GM12878 (cell line): Measurements from ENCODE around the gene FAM120AOS.

Source experiments
- ASH2L ChIP-seq: fragments of 300-600, 200-600 bp; sonication (generic); IDR thresholded peaks from 2 replicates; pipeline ENCODE4 v1.6.1; 2017; ENCODE audit warnings: low read depth, mild to moderate bottlenecking, borderline replicate concordance
- CEBPB ChIP-seq, 2 experiments: fragments of 150-350 bp in 1 of 2; IDR thresholded peaks; 2 replicates each; pipeline ENCODE4 v1.6.1; 2012 to 2014; ENCODE audit warnings: low read depth in 2 of 2, low read length in 2 of 2, borderline replicate concordance in 1 of 2, inconsistent platforms in 1 of 2
- CTCF ChIP-seq, 3 experiments: IDR thresholded peaks in 2 of 3; conservative IDR thresholded peaks in 1 of 3; 2 replicates each; pipeline ENCODE4 v1.5.1; 2011; ENCODE audit warnings: low read depth in 3 of 3, low read length in 3 of 3, mild to moderate bottlenecking in 3 of 3, control low read depth in 2 of 3, moderate library complexity in 2 of 3, inconsistent platforms in 1 of 3, mixed read lengths in 1 of 3; ENCODE audit not compliant: control insufficient read depth in 2 of 3, insufficient read depth in 1 of 3; ENCODE audit errors: extremely low read depth in 1 of 3
- EP300 ChIP-seq, 2 experiments: fragments of 150-350 bp in 1 of 2; IDR thresholded peaks; 2 replicates each; pipeline ENCODE4 v1.6.1; 2011 to 2012; ENCODE audit warnings: low read depth in 2 of 2, low read length in 2 of 2, borderline replicate concordance in 1 of 2, improper control_type of control experiment in 1 of 2, inconsistent platforms in 1 of 2; ENCODE audit not compliant: control insufficient read depth in 1 of 2
- LARP7 ChIP-seq: fragments of 450-650 bp; IDR thresholded peaks from 2 replicates; pipeline ENCODE4 v1.6.1; 2017; ENCODE audit warnings: mild to moderate bottlenecking
- POLR2AphosphoS5 ChIP-seq: IDR thresholded peaks from 2 replicates; pipeline ENCODE4 v1.6.1; 2011; ENCODE audit warnings: mild to moderate bottlenecking, low read length, inconsistent platforms
- SIN3A ChIP-seq: IDR thresholded peaks from 2 replicates; pipeline ENCODE4 v1.6.1; 2012; ENCODE audit warnings: low read depth, low read length, improper control_type of control experiment
- SMC3 ChIP-seq: IDR thresholded peaks from 2 replicates; pipeline ENCODE4 v1.6.1; 2011; ENCODE audit warnings: low read length, improper control_type of control experiment, borderline replicate concordance
- SRF ChIP-seq, 2 experiments: IDR thresholded peaks; 2 replicates each; pipeline ENCODE4 v1.6.1; 2011; ENCODE audit warnings: low read depth in 2 of 2, low read length in 2 of 2, mild to moderate bottlenecking in 1 of 2, moderate library complexity in 1 of 2
- SUZ12 ChIP-seq: fragments of 200-600 bp; sonication (generic); IDR thresholded peaks from one replicate; pipeline ENCODE4 v1.6.1; 2018; ENCODE audit warnings: antibody characterized with exemption, mild to moderate bottlenecking; ENCODE audit not compliant: unreplicated experiment
- TARDBP ChIP-seq: IDR thresholded peaks from 2 replicates; pipeline ENCODE4 v1.6.1; 2016; ENCODE audit warnings: borderline replicate concordance
- TCF12 ChIP-seq: IDR thresholded peaks from 2 replicates; pipeline ENCODE4 v1.6.1; 2011; ENCODE audit warnings: low read depth, mild to moderate bottlenecking, low read length
- ZNF274 ChIP-seq: IDR thresholded peaks from one replicate; pipeline ENCODE4 v1.8.0; 2011; ENCODE audit not compliant: insufficient read length, insufficient read depth
- ZSCAN29 ChIP-seq: fragments of 450-650 bp; IDR thresholded peaks from 2 replicates; pipeline ENCODE4 v1.6.1; 2017; ENCODE audit warnings: mild to moderate bottlenecking, moderate library complexity

DNA sequence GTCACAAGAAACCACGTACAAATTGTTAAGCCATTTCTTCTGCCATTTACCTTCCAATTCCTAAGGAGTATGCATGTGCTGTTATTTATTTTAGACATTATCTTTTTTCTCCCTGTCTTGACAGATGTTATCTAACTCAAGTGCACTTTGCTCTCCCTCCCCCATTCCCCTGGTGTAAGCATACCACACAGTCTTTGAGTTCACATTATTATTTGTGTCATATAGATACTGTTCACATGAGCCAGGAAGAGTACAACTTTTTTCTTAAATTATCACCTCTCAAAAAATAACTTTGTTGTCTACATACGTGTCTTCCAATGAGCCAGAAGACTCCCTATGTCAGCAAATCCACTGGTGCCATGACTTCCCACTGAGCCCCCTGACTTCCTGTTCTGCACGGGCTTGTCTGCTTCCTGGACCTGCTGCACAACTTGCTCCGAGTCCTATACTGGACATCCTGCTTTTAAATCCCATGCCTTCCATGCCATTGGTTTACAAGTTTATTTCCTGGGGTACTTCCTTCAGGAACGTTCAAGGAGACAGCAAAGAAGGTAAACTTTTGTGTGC lies 21.8 kb downstream of the FAM120AOS start:
- TF ChIP-seq CEBPB (IDR thresholded peaks at IDR 0.05; ENCODE audit: borderline replicate concordance in 1 of 2, low read depth in 2 of 2, low read length in 2 of 2), result no peak
- TF ChIP-seq CTCF (IDR thresholded peaks at IDR 0.05 in 2 of 3, conservative IDR thresholded peaks at IDR 0.05 in 1 of 3; ENCODE audit: control insufficient read depth in 2 of 3, extremely low read depth in 1 of 3, insufficient read depth in 1 of 3, low read depth in 3 of 3, low read length in 3 of 3), result no peak
- TF ChIP-seq SIN3A, result no peak
- no peak for TF ChIP-seq TCF12
- no peak for TF ChIP-seq TARDBP
- no peak for TF ChIP-seq SUZ12
- no peak for TF ChIP-seq ZSCAN29
- no peak for TF ChIP-seq LARP7
- TF ChIP-seq EP300 (IDR thresholded peaks at IDR 0.05; ENCODE audit: borderline replicate concordance in 1 of 2, control insufficient read depth in 1 of 2, low read depth in 2 of 2, low read length in 2 of 2), result no peak
- no peak for TF ChIP-seq POLR2AphosphoS5
- TF ChIP-seq SMC3, result no peak
- TF ChIP-seq ZNF274, result no peak
- TF ChIP-seq ASH2L, result no peak
- TF ChIP-seq SRF (IDR thresholded peaks at IDR 0.05; ENCODE audit: low read depth in 2 of 2, low read length in 2 of 2), result no peak
